ENCODE measurements around the gene DUSP8.

DNA sequence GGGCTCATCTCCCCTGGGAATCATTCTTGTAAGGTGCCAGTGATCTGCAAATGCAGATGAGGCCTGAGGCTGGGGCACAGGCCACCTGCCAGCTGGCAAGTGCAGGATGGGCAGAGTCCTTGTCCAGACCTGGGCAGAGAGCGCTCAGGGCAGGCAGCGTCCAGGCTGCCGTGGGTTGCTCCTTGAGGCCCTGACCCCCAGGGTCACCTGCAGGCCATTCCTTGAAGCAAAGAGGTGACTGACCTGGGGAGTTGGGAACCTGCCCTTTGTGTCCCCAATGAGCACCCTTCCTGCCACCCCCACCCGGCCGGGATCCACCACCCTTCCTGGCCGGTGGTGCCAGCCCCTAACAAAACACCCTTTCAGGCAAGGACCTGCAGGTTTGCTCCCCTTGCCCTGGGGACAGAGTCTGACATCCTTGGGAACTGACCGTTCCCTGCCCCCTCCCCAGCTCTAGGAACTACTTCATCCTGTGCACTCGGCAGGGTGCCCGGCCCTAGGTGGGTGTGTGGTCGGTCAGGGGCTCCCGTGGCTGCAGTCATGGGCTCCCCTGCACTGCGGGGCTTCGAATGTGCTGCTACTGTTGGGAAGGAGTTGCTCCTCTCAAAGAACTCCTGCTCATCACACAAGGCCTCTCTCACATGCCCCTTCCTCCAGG lies 28.3 kb downstream of the DUSP8 start:
- no peak for TF ChIP-seq CTCF (IDR thresholded peaks at IDR 0.05)
- no peak for TF ChIP-seq ZFX (IDR thresholded peaks at IDR 0.05; ENCODE audit: borderline replicate concordance)

All from 22Rv1 (cell line).